ENCODE results near the gene STAT2.
A peak's percentile ranks its signal among the peaks of the same experiment; 100 is the strongest.
"Not testable (repeated sequence)": the region's sequence is repeated elsewhere in the genome, so short reads cannot be mapped to it uniquely, and the experiment has no call there.

Gene STAT2

DNA sequence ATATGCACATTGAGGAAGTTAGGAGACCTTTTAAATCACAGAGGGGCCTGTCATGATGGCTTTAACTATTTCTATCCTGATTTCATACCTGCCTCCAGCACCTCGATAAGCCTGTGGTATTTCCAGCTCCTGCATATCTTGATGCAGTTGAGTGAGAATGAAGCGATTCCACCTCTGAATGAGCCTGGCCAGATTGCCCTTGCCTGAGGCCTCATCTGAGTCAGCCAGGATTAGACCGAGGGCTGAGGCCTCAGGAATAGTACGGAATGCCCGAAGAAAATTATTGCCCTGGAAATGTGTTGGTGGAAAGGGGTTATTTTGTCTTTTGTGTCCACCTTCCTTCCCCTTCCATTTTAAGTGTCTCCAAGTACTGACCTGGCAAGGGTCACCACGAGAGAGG, 35.7 kb downstream of the STAT2 start:
- no peak for DNase-seq

DNA sequence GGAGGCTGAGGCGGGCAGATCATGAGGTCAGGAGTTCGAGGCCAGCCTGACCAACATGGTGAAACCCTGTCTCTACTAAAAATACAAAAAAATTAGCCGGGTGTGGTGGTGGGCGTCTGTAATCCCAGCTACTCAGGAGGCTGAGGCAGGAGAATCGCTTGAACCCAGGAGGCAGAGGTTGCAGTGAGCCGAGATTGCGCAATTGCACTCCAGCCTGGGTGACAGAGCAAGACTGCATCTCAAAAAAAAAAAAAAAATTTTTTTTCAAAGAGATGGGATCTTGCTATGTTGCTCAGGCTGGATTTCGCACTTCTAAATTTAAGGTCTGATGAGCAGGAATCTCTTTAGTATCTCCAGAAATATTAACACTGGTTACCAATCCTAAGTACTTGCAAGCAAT, 38.3 kb downstream of the STAT2 start:
- DNase-seq: not testable (repeated sequence)

DNA sequence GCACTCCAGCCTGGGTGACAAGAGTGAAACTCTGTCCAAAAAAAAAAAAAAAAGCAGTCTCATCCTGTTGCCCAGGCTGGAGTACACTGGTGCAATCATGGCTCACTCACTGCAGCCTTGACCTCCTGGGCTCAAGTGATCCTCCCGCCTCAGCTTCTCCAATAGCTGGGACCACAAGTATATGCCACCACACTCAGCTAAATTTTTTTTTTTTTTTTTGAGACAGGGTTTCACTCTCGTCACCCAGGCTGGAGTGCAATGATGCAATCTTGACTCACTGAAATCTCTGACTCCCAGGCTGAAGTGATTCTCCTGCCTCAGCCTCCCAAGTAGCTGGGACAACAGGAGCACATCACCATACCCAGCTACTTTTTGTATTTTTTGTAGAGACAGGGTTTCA, 38.9 kb downstream of the STAT2 start:
- DNase-seq: peak; percentile 30

DNA sequence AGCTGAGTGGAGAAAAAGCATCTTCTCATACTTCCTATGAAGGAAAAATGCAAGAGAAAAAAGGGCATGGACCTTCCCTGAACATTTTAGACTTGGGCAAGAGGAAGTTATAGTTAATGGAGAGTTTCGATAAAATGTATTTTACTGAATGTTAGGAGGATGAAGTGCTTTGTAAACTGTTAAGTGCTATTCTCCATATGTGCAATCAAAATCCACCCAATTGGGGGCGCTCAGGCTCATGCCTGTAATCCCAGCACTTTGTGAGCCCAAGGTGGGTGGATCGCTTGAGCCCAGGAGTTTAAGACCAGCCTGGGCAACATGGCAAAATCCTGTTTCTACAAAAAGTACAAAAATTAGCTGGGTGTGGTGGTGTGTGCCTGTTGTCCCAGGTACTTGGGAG, 42.2 kb downstream of the STAT2 start:
- no peak for DNase-seq

DNA sequence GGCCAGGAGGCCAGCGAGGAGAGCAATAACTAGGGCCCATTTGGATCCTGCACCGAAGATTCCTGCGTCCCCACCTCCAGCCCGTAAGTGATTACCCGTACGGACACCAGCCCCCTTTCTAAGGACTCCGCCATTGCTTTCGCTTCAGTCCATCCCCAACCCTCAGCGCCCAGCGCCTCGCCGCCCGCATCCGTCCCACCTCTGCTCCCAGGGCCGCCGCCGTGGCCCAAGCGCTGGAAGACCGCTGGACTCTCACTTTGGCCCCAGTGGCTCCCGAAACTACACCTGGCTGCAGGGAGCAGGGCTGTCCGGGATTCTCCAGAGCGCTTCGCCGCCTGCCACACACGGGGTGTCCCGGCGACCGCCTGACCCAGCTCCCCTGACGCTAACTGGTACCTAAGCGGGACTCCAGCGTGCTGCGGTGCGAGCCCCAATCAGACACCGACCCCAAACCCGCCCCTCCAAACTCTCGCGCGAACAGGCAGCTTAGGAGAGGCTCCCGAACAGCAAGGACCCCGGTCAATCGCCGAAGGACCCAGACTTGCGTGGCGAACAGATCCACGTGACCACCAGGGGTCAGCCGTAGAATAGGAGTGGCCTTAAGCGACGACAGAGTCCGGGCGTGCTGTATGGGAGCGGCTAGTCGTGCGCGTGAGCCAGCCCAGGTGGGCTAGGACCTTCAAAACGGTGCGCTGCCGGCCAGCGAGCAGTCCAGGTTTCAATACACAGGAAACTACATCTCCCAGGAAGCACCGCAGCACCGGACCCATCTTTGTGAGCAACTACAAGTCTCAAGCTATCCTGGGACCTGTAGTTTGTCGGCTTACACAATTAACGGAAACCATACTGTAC, 44.1 kb downstream of the STAT2 start, which contains the start of gene CNPY2:
TSS of gene CNPY2 (minus strand) at position 367 of the 852 bp plus-strand sequence. CDS start 771 bp downstream, outside the sequence.
- DNase-seq: peak; percentile 98

DNA sequence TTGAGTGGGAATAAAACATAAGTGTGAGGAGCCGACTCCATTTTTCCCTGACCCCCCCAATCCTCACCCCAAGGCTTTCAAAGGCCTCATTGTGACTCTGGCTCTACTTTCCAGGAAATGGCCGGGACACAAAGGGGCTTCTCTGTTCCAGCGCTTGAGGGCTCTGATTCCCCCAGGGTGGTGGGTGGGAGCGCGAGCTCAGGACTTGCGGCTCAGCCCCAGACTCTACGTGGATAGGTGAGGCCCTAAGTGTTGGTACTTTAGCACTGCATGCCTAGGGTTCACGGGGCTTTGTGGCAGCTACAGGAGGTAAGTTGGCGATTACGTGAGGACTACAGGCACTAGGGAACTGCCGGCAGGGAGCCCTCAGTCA, 44.7 kb downstream of the STAT2 start:
- DNase-seq: peak; percentile 11

DNA sequence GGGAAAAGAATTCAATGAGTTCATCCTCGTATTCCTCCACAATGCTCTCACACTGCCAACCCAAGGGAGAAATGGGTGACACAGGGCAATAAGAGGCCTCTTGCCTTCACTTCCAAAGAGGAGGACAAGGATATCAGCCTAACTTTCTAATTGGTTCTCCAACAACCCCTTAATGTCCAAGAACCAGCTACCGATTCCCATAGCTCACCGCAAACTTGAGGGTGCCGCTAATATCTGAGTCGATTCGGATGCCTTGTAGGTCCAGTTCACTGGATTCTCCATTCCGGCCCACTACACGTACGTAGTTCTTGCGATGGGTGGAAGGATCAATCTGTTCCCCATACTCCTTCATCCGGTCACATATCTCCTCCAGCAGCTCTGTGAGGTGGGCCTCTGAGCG, 48.9 kb downstream of the STAT2 start:
- no peak for DNase-seq

DNA sequence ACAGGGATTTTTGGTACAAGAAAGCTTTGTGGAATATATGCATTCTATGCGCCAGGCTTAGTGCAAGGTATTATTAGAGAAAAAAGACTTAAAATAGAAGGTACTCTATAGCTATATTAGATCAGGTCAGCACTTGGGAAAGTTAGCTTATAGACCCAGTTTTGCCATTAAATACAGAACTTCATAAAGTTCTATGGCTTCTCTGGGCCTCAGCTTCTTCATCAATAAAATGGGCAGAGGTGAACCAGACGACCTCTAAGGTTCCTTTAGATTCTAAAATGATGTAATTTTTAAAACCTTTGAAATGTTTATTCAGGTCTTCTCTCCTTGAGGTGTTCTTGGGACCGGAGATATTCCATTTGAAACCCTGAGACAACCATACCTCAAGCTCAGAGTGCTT, 51.2 kb downstream of the STAT2 start:
- DNase-seq: no peak

DNA sequence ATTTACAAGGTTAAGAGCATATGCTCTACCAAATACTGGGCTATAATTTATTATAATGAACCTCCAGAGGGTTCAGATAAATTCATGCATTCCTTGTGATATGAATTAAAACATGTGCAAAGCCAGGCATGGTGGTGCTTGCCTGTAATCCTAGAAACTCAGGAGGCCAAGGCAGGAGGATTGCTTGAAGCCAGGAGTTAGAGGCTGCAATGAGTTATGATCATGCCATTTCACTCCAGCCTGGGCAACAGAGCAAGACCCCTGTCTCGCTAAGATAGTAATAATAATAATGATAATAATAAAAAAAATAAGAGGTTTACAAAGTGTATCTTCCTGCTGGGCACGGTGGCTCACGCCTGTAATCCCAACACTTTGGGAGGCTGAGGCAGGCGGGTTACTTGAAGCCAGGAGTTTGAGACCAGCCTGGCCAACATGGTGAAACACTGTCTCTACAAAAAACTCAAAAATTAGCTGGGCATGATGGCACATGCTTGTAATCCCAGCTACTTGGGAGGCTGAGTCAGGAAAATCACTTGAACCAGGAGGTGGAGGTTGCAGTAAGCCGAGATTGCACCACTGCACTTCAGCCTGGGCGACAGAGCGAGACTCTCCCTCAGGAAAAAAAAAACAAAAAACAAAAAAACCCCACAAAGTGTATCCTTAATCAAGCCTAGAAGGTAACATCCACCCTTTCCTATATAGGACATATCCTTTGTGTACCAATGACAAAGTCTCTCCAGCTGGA, 52.5 kb downstream of the STAT2 start:
- DNase-seq: no peak

DNA sequence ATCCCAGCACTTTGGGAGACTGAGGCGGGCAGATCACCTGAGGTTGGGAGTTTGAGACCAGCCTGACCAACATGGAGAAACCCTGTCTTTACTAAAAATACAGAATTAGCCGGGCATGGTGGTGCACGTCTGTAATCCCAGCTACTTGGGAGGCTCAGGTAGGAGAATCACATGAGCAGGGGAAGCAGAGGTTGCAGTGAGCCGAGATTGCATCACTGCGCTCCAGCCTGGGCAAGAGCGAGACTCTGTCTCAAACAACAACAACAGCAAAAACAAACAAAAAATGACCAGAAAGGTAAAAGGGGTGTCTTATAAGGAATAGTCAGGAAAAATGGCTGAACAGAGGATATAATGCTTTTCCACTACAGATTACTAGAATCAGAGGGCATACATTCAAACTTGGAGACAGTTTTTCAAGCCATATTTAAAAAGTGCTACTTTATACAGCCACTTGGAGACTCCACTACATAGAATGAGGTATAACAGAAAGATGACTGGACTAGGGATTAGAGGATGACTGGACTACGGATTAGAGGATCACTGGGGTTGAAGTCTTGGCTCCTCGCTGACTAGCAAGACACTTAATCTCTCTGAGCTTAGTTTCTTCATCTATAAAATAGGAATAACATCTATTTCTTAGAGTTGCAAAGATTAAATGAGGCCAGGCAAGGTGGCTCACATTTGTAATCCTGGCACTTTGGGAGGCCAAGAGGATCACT, 54.9 kb downstream of the STAT2 start:
- no peak for DNase-seq

DNA sequence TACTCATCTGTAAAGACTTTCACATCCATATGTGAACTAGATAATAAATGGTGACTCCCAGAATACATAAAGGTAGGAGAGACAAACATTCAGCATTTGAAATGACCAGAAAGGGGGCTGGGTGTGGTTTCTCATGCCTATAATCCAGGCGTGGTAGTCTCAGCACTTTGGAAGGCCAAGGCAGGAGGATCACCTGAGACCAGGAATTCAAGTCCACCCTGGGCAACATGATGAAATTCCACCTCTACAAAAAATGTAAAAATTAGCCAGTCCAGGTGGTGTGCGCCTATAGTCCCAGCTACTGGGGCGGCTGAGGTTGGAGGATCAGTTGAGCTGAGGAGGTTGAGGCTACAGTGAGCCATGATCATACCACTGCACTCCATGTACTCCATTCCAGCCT, 55.6 kb downstream of the STAT2 start:
- no peak for DNase-seq

DNA sequence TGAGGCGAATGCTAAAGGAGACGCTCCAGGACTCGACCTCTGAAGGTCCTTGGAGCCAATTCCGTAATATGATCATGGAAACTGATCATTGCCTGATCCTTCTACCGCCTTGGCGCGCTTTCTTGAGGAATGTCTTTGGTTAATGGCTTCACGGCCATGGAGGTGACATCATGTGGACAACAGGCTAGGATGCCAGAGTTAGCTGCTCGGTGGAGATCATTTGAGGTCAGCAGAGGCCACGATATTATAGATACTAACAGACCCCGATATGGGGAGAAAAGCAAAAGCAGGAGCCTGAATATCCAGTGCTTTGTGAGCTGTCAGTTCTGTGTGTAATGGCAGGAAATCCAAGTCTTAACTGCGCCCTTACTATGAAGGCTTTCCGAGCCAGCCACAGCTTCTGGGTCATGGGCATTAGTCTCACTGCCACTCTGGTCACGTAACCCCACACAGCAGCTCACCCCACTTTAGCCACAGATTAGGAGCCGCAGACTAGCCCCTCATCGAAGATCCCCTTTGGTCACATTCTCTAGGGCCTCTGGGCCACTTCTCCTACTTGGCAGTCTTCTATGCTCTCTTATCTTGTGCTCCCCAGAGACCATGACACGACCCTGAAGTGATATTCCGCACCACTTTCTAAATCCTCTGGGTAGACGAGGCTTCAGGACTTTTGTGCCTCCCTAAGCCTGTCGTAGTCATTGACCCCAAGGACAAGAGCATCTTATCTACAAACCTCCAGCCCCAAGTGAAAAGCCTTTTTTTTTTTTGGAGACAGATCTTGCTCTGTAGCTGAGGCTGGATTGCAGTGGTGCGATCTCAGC, 59.1 kb downstream of the STAT2 start:
- no peak for DNase-seq

DNA sequence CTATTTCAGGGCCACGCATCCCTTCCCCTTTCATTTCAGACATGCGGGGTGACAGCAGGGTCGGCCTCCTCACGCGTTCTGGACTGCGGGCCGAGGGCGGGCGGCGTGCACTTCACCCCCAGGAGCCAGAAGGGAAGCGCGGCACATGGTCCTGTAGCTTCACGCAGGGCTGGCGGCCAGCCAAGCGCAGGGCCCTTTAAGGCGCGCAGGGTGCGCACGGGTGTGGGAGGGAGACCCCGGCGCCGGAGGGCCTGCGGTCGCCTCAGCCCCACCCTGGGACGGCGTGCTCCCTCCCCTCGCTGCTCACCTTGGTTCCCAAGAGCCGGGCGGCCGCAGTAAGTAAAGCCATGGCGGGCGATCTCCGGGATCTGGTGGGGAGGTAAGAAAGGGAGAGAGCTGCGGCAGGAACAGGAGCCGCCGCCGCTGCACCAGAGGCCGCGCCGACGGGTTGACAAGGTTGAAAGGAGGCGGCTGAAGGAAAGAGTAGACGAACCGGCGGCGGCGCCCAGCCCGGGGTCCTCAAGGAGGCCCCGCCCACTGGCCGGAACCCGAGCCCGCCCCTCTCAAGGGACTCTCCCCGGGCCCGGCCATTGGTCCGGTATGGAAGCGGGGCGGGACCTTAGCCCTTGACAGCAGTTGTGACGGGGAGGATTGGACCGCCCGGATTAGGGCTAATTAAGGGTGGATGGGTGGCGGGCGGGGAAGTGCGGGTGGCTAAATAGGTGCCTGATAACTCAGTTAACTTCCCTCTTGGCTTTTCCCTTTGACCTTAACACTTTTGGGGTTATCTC, 59.9 kb downstream of the STAT2 start, which contains the start of gene CS:
TSS of gene CS (minus strand) at position 478 of the 791 bp plus-strand sequence. CDS start at position 349, 129 bp downstream.
- DNase-seq: peak; percentile 98

DNA sequence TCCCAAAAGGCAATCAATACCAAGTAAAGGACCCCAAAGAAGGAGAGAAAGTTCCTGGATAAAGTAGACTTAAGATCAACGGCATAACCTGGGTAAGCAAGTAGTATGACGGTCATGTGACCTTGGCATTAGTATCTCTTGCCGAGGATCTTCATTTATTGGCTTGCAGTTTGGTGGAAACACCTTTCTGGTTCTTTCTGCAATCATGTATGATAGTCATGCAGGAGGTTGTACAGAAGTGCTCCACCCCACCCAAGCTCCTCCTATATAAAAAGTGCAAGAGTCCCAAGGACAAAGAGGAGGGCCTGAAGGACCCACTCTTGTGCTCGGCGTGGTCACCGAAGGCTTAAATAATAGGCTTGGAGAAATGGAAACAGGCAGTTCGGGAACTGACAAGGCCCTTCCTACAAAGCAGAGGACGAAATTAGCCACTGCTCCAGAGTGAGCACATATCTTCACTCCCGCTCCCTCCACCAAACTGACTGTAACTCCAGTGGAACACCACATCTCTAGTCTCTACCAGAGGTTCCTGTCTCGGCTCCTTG, 60.5 kb downstream of the STAT2 start:
- no peak for DNase-seq

DNA sequence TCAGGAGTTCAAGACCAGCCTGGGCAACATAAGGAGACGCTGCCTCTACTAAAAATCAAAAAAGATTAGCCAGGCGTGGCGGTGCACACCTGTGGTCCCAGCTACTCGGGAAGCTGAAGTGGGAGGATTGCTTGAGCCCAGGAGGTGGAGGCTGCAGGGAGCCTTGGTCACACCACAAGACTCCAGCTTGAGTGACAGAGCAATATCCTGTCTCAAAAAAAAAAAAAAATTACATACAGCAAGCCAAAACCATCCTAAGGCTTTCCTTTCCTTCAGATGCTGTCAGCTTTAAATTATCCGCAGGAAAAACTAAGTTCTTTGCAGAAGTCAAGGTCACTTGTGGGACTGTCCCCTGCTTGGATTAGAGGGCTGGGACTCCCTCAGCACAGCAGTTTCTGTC, 61.1 kb downstream of the STAT2 start:
- no peak for DNase-seq

DNA sequence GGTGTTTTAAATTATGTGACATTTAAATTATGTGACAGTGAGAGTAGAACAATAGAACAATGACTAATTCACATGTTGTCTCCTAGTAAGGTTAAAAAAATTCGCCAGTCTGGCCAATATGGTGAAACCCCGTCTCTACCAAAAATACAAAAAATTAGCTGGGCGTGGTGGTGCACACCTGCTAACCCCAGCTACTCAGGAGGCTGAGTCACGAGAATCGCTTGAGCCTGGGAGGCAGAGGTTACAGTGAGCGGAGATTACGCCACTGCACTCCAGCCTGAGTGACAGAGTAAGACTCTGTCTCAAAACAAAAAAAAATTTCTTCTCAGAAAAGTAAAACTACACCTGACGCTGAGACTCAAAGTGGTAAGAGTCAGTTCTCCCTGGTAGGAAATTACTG, 62.5 kb downstream of the STAT2 start:
- no peak for DNase-seq

DNA sequence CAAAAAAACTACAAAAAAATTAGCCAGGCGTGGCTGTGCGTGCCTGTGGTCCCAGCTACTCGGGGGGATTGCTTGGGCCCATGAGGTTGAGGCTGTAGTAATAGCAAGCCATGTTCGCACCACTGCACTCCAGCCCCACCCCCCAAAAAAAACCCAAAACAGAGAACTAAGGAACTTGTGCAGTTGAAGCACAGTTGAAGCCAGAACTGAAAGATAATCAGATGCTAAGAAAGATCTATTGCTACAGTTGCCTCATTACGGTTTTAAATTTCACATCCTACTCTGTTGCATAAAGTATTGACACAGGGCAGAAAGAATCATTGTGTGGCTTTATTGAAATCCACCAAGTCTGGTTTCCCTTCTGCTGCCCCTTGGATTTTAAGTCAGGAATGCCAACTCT, 63.6 kb downstream of the STAT2 start:
- DNase-seq: no peak

DNA sequence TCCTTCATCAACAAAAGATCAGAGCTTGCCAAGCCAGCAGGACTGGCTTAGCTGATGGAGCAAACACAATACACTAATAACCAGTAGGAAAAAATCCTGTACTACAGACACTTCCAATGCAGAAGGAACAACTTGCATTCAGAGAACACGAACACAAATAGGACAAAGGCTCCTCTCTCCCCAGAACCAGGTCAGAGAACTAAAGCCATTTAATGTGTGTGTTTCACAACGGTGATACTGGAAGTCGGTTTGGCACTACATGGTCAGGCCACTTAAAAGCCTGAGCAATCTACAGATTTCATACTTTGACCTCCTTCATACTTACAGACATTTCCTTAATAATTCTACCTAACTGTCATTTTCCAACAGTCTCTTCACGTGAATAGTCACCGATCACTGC, 66.1 kb downstream of the STAT2 start:
- no peak for DNase-seq
